Ramos (cell line): Measurements from ENCODE around the gene ZC3HAV1.
"Not testable (repeated sequence)": the region's sequence is repeated elsewhere in the genome, so short reads cannot be mapped to it uniquely, and the experiment has no call there.

Experiments
- in situ Hi-C: fragments of 300-500 bp; cut with MboI; formaldehyde crosslinking; loops from one replicate; pipeline ENCODE4 v1.14.3; 2022; ENCODE audit warnings: low sequenced_read_pairs; ENCODE audit not compliant: unreplicated experiment

ZC3HAV1 gene

DNA sequence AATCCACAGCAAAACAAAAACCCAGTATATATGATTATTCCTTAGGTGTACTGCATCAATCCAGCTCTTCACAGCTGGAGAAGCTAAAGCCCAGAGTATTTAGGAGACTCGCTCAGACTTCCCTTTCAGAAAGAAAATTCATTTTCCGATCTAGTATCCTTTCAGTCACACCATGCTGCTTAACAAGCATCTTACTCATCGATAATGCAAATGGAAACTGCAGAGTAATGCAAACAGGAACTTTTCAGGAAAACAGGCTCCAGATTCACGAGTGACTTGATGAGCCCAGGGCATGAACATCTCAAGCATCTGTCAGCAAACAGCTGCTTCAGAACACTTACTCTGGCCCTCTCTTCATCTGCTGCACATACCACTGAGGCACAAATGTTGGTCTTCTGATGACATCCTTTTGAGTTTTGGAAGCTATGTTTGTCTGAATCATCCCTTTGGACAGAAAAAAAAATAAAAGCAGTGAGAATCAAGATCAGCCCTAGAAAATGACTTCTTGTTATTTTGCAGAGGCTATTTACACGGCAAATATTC is 48.8 kb downstream of the ZC3HAV1 start:
- in situ Hi-C loops: no loop called here

DNA sequence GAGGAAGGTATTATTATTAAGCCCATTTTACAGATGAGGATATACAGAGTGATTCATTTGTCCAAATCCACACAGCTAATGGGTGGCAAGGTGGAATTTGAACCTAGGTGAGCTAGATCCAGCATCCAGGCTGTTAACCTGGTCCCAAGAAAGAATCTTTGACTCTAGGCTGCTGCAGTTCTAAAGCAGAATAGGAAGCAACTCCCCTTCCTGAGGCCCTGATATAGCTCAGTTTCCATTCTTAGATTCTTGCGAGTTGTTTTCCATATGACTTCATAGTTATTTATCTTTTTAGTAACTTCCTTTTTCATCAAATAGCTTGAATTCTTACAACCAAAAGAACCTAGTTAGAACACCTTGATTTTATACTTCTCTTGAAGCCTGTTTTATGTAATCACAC is 49.6 kb downstream of the ZC3HAV1 start:
- in situ Hi-C loops: no loop called here

DNA sequence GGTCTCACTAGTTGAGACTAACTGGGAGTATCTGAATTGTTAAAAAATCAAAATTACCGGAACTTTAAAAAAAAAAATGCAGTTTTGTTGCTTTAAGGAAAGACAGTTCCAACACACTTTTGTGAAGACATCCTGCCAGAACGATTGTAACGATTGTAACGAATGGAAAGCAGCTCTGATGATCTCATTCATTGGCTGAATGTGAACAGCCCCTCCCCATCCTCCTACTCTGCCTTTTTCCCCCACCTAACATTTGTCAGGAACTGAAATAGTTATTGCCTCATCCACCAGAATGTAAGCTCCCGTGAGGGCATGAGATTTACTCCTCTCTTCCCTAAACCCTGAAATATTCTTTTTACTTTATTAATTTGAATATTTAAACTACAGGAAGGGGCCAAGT is 50.6 kb downstream of the ZC3HAV1 start:
- in situ Hi-C loops: no loop called here

DNA sequence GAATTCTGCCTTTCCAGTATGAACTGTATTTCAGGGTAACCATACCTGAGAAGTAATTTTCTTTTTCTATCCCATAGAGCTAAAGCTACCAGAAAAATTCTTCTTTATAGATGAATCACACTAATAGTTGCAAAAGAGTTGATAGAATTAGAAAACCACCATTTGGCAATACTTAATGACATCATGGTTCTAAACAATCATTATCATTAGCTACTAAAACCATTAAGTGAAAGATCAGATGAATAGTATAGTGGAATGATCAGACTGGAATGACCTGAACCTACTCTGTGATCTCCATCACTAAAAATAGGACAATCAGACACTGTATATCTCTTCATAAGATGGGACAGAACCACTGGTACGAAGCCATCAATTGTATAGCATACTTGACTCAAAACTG is 53.8 kb downstream of the ZC3HAV1 start:
- in situ Hi-C loops: no loop called here

DNA sequence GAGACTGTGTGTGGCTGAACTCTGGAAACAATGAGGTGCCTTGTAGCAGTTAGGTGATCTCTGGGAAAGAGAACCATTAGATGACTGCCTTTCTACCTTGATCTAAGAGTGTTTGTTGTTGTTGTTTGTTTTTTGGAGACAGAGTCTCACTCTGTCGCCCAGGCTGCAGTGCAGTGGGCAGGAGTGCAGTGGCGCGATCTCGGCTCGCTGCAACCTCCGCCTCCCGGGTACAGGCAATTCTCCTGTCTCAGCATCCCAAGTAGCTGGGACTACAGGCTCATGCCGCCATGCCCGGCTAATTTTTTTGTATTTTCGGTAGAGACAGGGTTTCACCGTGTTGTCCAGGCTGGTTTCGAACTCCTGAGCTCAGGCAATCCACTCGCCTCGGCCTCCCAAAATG is 54.9 kb downstream of the ZC3HAV1 start:
- in situ Hi-C loops: not testable (repeated sequence)

DNA sequence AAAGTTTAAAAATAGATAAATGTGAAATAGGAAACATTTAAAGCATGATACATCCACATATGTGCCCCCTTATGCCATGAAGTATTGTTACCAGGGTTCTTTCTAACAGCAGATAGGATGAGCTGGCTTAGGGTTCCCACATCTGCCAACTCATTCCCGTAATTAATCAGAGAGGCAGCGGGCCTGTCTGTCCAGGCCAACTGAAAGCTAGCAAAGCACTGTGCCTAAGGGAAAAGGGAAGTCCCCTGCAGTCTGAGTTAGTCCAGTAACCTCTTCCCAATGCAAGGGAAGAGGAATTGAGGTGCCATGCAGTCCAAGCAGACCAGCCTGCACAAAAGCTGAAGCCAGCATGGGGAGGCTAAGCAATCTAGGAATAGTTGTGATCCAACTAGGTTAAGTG is 55.4 kb downstream of the ZC3HAV1 start:
- in situ Hi-C loops: no loop called here

DNA sequence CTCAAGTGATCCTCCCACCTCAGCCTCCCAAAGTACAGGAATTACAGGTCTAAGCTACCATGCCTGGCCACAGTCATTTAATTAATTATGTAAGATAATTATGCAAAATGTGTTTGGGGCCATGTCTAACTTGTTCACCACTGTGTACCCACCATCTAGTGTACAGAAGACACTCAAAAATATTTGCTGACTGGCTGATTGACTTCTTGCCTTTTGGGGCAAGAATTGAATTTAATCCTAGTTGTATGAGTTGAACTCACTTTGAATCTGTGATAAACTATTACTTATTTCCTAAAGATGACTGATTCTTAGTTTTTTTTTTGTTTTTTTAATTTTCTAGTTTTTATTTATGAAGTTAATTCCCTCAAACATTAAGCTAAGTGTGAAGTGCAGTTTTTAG is 57.9 kb downstream of the ZC3HAV1 start:
- in situ Hi-C loops: no loop called here

DNA sequence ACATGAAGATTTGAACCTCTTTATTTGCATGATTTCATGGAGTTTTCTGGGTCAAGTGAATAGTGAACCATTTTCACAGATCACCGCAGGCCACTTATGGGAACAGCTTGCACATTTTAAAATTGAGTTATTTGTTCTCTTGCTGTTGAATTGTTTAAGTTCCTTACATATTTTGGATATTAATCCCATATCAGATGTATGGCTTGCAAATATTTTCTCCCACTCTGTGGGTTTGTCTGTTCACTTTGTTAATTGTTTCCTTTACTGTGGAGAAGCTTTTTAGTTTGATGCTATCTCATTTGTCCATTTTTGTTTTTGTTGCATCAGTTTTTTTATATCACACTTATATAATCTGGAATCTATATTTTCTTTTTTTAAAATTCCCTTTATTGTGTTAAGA is 59.6 kb downstream of the ZC3HAV1 start:
- in situ Hi-C loops: no loop called here

DNA sequence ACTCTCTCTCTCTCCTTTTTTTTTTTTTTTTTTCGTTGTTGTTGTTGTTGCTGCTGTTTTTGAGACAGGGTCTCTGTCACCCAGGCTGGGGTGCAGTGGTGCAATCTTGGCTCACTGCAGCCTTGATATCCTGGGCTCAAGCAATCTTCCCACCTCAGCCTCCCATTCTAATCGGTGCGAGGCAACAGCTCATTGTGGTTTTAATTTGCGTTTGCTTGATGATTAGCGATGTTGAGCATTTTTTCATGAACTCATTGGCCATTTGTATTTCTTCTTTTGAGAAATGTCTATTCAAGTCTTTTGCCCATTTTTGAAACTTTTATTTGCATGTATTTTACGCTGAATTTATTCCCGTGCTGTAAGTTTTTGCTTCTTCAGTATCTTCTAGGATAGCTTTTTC is 60.4 kb downstream of the ZC3HAV1 start:
- in situ Hi-C loops: no loop called here

DNA sequence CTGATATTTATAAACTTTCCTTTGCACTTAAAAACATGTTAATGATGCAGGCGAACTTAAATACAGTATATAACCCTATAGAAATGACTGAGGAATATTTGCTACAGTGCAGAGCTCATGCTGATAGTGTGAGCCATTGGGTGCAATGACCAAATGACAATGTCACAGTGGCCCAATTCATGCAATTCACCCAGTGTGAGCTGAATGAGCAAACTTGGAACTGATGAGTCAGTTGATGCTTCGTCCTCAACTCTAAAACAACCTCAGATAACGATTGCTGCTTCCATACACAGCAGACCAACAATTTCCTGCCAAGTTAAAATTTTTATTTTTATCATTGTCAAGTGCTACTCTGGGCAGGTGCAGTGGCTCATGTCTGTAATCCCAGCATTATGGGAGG is 61.5 kb downstream of the ZC3HAV1 start:
- in situ Hi-C loops: no loop called here

DNA sequence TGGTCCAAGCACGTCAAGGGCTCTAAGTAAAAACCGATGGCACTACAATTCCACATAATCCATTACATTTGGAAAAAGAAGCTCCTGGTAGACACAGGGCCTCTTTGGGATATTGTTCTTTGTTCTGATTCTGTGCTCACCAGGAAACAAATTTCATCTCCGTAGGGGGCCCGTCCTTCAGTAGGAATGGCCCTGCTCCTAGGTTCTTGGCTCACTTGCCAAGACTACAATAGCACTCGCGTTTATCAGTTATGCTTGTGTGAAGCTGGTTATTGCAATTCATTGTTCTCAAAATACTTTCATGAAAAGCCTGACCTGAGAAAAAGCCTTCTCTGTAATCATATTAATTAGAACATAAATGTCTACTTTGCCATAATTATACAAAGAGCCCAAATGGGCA is 63.4 kb downstream of the ZC3HAV1 start:
- in situ Hi-C loops: no loop called here

DNA sequence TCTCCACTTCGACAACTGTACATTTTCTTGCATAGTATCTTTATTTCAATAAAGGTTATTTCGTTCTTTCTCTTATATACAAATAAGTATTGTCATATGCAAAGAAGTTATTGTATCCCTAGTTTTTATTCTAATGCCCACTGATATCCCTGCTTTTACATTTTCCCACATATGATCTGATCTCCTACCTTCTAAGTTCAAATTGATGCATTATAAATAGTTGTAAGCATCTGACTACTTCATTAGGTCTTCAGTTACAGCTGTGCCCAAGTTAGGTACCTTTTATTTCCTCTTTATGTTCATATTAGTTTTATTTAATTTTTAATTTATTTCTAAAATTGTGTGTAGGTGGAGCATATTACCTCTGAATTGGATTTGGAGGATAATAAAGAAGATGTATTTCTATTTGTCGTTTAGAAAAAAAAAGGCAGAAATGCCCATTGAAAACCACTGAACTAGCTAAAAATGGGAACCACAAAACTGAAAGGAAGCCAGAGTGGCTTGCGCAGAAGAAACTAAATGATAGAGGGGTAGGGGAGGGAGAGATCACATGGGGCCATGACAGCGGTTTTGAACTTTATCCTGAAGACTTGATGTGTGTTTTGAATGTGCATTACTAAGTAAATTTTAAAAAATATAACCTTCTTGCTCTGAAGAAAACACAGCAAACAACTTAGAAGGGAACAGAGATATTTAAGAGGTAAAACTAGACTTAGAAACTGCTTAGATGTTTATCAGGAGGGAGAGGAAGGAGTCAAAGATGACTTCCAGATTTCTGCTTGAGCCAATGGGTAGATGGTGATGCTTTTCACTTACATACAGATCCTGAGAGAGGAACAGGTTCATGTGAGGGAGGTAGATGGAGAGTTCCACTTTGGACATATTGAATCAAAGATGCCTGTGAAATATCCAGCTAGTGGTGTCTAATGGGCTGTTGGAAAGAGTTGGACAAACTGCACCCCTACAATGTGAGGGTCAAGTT is 64.4 kb downstream of the ZC3HAV1 start:
- in situ Hi-C loops: no loop called here

DNA sequence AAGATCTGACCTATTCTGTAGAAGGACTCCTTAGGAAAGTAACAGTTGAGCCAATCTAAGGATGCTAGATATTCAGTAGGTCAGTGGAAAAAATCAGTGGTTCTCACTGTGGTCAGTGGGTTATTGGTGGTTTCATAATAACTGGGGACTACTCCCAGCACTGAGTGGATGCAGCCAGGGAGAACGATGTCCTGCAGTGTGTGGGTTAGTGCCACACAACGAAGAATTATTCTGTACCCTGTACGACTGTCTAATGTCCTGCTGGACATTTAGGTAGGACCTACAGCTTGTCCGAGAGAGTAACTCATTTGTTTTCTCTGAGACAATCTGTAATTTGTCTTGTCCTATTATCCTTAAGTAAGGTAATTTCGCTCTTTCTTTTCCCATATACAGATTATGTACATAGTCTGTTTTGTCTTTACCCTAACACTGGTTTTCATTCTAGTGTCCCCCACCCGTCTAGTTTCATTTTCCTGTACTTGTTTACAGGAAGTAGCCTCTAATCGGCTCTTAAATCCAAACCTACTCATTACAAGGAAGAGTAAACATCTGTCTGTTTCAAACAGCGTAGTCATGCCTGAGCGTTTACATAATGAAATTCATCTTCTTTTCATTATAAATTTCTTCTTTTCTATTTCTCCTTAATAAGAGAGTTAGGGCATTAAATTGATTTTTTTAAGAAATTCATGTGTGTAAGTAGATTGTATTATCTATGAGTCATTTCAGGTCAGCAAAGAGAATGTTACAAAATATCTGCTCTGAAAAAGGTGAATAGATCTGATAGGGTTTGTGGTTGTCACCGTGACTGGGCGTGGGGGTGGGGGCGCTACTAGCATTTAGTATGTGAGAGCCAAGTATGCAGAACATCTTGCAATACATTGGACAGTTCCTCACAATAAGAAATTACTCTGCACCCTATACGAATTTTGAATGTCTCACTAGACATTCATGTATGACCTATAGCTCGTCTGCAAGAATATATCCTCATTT is 65.4 kb downstream of the ZC3HAV1 start:
- in situ Hi-C loops: no loop called here

DNA sequence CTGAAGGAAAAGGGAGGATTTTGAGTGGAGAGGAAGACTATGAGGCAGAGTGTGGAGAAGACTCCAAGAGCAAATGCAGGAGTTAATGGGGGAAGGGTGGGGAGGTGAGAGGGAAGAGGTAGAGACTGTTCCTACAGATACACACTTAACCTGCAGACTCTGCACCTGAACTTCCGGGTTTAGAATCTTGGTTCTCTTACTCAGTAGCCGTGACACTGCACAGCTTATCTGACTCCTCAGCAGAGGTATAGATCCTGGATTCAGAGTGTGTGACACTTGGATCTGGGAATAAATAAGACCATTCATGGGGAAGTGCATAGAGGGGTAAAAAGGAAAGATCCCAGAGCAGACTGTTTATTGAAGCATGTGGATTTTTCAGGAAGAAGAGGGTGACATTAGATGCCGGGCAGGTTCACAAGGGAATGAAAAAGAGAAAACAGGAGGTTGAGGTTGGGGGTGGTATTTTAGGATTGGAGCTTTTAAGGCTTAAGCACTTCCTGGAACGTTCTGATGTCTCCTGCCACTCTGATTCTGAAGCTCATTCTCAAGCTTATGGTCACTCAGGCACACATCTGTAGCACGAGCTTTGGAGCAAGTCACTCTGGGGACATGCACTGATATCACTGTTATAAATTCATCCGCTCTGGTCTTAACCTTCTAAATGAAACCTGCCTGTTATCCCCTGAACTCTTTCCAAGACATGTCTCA is 68.0 kb downstream of the ZC3HAV1 start:
- in situ Hi-C loops: no loop called here

DNA sequence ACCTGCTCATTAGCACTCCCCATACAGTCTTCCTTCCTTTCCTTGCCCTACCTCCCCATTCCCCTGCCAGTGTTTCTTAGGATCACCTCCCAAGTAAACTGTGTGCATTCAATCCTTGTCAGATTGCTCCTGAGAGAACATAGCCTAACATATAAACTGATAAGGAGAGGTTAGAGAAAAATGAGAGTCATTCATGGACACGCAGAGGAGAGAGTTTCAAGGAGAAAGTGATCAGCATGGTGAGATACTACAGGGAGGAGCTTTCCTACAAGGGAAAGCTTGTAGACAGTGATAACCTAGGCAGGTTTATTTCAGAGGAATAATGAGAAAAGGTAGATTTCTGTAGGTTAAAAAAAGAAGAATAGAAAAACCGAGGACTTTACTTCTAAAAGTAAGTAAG is 70.8 kb downstream of the ZC3HAV1 start:
- in situ Hi-C loops: no loop called here

DNA sequence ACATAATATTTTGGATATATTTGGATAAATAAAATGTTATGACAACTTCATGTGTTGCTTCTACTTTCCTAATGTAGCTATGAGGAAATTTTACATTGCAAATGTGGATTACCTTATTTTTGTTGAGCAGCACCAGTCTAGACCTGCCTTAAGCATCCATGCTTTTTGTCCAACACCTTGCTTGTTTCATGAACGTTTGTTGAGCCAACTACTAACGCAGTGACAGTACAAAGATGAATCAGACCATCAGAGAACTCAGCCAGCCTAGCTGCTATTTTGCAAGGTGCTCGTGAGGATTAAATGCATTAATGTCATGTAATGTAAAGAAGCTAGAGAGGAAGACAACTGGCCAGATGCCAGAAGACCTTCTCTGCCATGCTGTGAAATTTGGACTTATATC is 72.6 kb downstream of the ZC3HAV1 start:
- in situ Hi-C loops: no loop called here

DNA sequence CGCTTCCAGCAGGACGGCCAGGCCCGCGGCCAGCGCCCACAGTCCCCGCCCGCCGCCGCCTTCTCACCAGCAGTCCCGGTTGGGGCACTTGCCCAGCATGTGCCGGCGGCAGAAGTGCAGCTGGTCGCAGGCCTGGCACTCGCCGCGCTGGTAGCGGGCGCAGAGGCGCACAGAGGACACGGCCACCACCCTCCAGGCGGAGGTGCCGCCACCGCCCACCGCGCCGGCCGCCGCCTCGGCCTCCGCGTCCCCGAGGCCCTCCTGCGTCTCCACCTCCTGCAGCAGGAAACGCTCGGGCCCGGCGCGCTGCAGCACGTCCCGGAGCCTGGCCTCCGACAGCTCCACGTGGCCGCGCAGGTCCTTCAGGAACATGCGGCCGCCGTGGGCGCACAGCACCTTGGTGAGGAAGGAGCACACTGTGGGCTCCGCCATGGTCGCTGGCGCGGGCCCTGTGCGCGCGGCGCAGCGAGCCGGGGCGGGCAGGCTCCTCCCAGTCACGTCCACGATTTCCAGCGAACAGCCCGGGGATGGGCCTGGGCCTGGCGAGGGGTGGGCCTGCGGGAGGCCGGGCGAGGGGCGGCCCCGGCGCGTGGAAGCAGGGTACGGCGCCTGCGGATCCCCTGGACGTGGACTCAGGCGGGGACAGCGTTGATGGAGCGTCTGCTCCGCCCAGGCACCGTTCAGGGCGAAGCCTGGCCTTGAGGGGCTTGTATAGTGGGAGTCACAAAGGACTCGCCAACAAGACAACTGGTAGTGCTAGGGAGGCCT is 73.8 kb downstream of the ZC3HAV1 start, which contains the start of gene ZC3HAV1L:
Gene ZC3HAV1L, minus strand, starts transcription at position 457 of the 768 bp plus-strand sequence. Its CDS starts 25 bp downstream, at position 432.
- in situ Hi-C loops: no loop called here

DNA sequence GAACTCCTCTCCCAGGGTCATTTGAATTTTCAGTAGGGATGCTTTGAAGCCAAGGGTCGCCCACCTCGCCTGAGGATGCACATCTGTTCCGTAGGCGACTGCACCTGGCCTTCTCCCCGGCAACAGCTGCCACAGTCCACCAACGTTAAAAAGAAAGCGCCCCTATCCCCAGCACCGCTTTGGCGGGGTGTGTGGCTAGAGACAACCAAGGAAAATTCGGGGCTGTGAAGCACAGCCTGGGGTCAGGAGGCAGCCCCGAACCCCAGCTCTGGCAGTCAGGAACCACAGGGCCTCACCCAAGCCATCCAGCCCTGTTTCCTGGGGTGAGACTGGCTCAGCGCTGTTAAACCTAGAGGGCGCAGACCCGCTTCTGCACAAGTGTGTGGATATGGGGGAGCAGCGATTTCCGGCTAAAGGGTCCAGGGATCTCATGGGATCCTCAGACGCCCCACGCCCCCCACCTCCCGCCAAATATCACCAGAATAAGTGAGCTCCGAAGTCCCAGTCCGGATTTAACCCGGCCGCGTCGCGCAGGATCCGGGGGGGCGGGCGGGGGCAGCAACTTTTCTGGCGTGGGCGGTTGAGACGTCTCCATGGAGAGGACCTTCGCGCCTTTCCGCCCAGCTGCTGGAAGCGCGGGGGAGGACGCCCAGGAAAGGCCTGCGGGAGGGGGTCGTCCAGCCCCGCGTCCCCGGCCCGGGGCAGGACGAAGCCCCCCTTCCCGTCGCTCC is 74.5 kb downstream of the ZC3HAV1 start:
- in situ Hi-C loops: no loop called here

DNA sequence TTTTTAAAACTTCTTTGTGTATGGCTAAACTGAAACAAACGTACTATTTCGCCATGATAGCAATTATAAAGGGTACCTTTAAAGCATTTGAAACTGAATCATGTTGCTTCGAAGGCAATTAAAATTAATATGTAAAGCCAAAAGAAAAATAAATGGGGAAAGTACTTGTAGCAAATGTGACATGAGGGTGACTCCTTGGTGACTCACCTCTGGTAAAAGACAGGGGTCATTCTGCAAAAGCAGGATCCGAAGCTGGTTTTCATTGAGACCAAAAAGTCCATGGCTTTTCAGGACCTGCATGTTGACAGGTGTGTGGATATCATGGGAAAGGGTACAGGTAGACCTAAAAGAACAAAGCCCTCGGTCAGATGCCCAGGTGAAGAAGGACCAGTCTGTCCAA is 75.2 kb downstream of the ZC3HAV1 start:
- in situ Hi-C loops: no loop called here
